ENCODE results near the gene RGS21.

Gene RGS21

DNA sequence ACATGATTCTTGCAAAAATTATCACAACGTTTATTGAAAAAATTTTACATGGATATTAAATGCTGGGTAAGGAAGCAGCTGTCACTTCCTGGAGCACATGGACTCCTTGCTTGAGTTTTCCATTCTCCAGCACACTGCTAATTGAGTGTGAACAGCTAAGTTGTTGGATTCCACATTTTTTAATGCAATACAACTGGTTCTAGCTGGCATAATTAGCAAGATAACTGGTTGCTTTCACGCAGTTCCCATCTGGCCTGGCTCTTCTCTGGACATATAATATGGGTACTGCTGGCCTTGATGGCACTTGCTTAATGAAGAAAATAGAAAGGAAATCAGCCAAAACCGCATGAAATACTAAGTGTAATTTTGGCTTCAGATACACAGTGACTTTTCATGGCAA lies 26.6 kb downstream of the RGS21 start:
- no CpG with 5 or more reads among the region's 3 CpGs for WGBS (ENCODE audit: extremely low coverage, insufficient coverage, low lambda C conversion rate)
- H3K79me2 ChIP-seq (ENCODE audit: control insufficient read depth, insufficient read depth, low read length): no peaks in the 10 kb centered on the region
- peak; percentile 52 for DNase-seq
- no peak overlapping the region for H4K8ac ChIP-seq (ENCODE audit: low read depth, low read length)
- no peaks in the 10 kb centered on the region for H3K36me3 ChIP-seq (ENCODE audit: control insufficient read depth, insufficient read depth, low read length)
- H2AK5ac ChIP-seq (ENCODE audit: low read length): no peak overlapping the region
- no peak overlapping the region for H2BK5ac ChIP-seq (ENCODE audit: low read length)
- H3K56ac ChIP-seq (ENCODE audit: low read length): no peak overlapping the region
- no peak overlapping the region for H3K27ac ChIP-seq (ENCODE audit: low read depth, low read length)
- H3K23ac ChIP-seq (ENCODE audit: low read length): no peak overlapping the region
- no peak overlapping the region for H3K4me3 ChIP-seq (ENCODE audit: low read length)
- H3K4me1 ChIP-seq (ENCODE audit: control insufficient read depth, low read depth, low read length): peaks cover 3% of the 10 kb centered on the region
- H3K79me1 ChIP-seq (ENCODE audit: low read length): no peaks in the 10 kb centered on the region
- H3K9ac ChIP-seq (ENCODE audit: low read length): no peak overlapping the region
- no peak overlapping the region for H2BK120ac ChIP-seq (ENCODE audit: low read depth, low read length)
- H4K5ac ChIP-seq (ENCODE audit: low read length): no peak overlapping the region
- no peak overlapping the region for H3K4ac ChIP-seq (ENCODE audit: low read depth, low read length)
- no peak overlapping the region for H2BK15ac ChIP-seq (replicated peaks; ENCODE audit: low read depth)
- no peaks in the 10 kb centered on the region for H3K27me3 ChIP-seq (ENCODE audit: insufficient read depth, low read length, poor library complexity)
- no peak overlapping the region for H3K4me2 ChIP-seq (ENCODE audit: low read length)
- no peak overlapping the region for H3K18ac ChIP-seq (ENCODE audit: low read length)

DNA sequence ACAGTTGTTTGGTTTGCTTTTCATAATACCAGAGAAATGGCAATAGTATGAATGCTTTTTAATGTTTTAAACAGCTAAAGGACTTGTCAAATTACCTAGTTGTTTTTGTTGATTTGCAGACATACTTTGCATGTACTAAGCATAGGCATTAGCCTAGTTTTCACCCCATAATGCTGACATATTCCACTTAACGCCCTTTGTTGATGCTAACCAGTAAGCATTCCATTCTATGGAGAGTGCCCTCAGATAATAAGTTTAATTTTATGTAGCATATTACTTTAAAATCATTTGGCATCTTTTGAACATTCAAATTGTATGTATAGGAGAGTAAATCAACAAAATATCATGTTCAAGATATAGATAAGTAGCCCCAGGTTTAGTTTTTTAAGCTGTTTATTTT lies 32.5 kb downstream of the RGS21 start:
- no peak overlapping the region for H3K56ac ChIP-seq (ENCODE audit: low read length)
- no peak overlapping the region for H2BK5ac ChIP-seq (ENCODE audit: low read length)
- H3K9ac ChIP-seq (ENCODE audit: low read length): no peak overlapping the region
- no peak overlapping the region for H4K8ac ChIP-seq (ENCODE audit: low read depth, low read length)
- no CpG with 5 or more reads among the region's 1 CpG for WGBS (ENCODE audit: extremely low coverage, insufficient coverage, low lambda C conversion rate)
- no peak overlapping the region for H3K18ac ChIP-seq (ENCODE audit: low read length)
- DNase-seq: no peak
- no peak overlapping the region for H2AK5ac ChIP-seq (ENCODE audit: low read length)
- H3K4ac ChIP-seq (ENCODE audit: low read depth, low read length): no peak overlapping the region
- H3K4me1 ChIP-seq (ENCODE audit: control insufficient read depth, low read depth, low read length): no peaks in the 10 kb centered on the region
- no peaks in the 10 kb centered on the region for H3K79me2 ChIP-seq (ENCODE audit: control insufficient read depth, insufficient read depth, low read length)
- H3K4me3 ChIP-seq (ENCODE audit: low read length): no peak overlapping the region
- H3K4me2 ChIP-seq (ENCODE audit: low read length): no peak overlapping the region
- no peak overlapping the region for H2BK120ac ChIP-seq (ENCODE audit: low read depth, low read length)
- H3K36me3 ChIP-seq (ENCODE audit: control insufficient read depth, insufficient read depth, low read length): no peaks in the 10 kb centered on the region
- no peaks in the 10 kb centered on the region for H3K79me1 ChIP-seq (ENCODE audit: low read length)
- H3K27me3 ChIP-seq (ENCODE audit: insufficient read depth, low read length, poor library complexity): no peaks in the 10 kb centered on the region
- no peak overlapping the region for H3K23ac ChIP-seq (ENCODE audit: low read length)
- H3K27ac ChIP-seq (ENCODE audit: low read depth, low read length): no peak overlapping the region
- H4K5ac ChIP-seq (ENCODE audit: low read length): no peak overlapping the region
- no peak overlapping the region for H2BK15ac ChIP-seq (replicated peaks; ENCODE audit: low read depth)

DNA sequence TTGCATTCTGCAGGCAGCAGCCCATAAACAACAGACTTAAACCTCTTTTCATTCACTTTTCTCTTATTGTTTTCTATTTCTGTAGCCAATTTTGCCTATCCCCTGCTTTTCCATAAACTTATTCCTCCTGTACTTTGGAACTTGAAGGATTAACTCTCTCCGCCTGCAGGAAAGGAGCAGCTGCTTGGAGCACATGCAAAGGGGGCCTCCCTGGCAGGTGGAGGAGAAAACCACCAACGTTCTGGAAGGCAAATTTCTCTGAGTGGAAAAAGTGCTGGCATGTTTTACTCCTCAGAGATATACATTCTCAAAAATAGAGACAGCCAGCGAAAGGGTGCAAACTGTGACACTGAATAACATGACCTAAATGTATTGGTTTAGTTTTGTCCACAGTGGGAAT lies 33.6 kb downstream of the RGS21 start:
- Histone ChIP-seq H2BK5ac (ENCODE audit: low read length) (no peak overlapping the region), H2AK5ac (ENCODE audit: low read length) (no peak overlapping the region), H3K36me3 (ENCODE audit: control insufficient read depth, insufficient read depth, low read length) (no peaks in the 10 kb centered on the region), H3K27me3 (ENCODE audit: insufficient read depth, low read length, poor library complexity) (no peaks in the 10 kb centered on the region), H3K4me2 (ENCODE audit: low read length) (no peak overlapping the region), H3K79me2 (ENCODE audit: control insufficient read depth, insufficient read depth, low read length) (no peaks in the 10 kb centered on the region), H3K4me1 (ENCODE audit: control insufficient read depth, low read depth, low read length) (no peaks in the 10 kb centered on the region), H3K56ac (ENCODE audit: low read length) (no peak overlapping the region), H2BK15ac (replicated peaks; ENCODE audit: low read depth) (no peak overlapping the region), H3K9ac (ENCODE audit: low read length) (no peak overlapping the region), H3K27ac (ENCODE audit: low read depth, low read length) (no peak overlapping the region), H3K79me1 (ENCODE audit: low read length) (no peaks in the 10 kb centered on the region), H3K4me3 (ENCODE audit: low read length) (no peak overlapping the region), H3K23ac (ENCODE audit: low read length) (no peak overlapping the region), H2BK120ac (ENCODE audit: low read depth, low read length) (no peak overlapping the region), H3K4ac (ENCODE audit: low read depth, low read length) (no peak overlapping the region), H4K8ac (ENCODE audit: low read depth, low read length) (no peak overlapping the region), H3K18ac (ENCODE audit: low read length) (no peak overlapping the region), H4K5ac (ENCODE audit: low read length) (no peak overlapping the region)
- WGBS (ENCODE audit: extremely low coverage, insufficient coverage, low lambda C conversion rate): no CpG with 5 or more reads among the region's 3 CpGs
- no peak for DNase-seq

DNA sequence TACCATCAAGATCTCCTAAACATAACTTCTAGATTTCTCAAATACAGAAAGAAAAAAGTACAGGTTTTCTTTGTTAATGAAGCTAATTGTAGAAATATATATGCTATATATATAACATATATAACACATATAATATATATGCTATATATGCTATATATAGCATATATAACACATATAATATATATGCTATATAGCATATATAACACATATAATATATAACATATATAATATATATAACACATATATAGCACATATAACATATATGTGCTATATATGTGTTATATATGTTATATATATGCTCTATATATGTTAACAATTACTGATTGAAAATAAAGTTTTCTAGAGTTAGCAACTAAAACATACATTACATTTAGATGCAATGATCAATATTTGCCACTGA lies 34.8 kb downstream of the RGS21 start:
- no peak for DNase-seq
- Histone ChIP-seq H3K56ac (ENCODE audit: low read length) (no peak overlapping the region), H2BK120ac (ENCODE audit: low read depth, low read length) (no peak overlapping the region), H3K4ac (ENCODE audit: low read depth, low read length) (no peak overlapping the region), H3K4me2 (ENCODE audit: low read length) (no peak overlapping the region), H2AK5ac (ENCODE audit: low read length) (no peak overlapping the region), H3K4me1 (ENCODE audit: control insufficient read depth, low read depth, low read length) (no peaks in the 10 kb centered on the region), H4K8ac (ENCODE audit: low read depth, low read length) (no peak overlapping the region), H3K79me2 (ENCODE audit: control insufficient read depth, insufficient read depth, low read length) (no peaks in the 10 kb centered on the region), H3K9ac (ENCODE audit: low read length) (no peak overlapping the region), H2BK5ac (ENCODE audit: low read length) (no peak overlapping the region), H3K23ac (ENCODE audit: low read length) (no peak overlapping the region), H3K27me3 (ENCODE audit: insufficient read depth, low read length, poor library complexity) (no peaks in the 10 kb centered on the region), H3K36me3 (ENCODE audit: control insufficient read depth, insufficient read depth, low read length) (no peaks in the 10 kb centered on the region), H3K79me1 (ENCODE audit: low read length) (no peaks in the 10 kb centered on the region), H3K4me3 (ENCODE audit: low read length) (no peak overlapping the region), H3K27ac (ENCODE audit: low read depth, low read length) (no peak overlapping the region), H4K5ac (ENCODE audit: low read length) (no peak overlapping the region), H2BK15ac (replicated peaks; ENCODE audit: low read depth) (no peak overlapping the region), H3K18ac (ENCODE audit: low read length) (no peak overlapping the region)

- Histone ChIP-seq H2BK5ac (ENCODE audit: low read length) (no peak overlapping the region), H3K4ac (ENCODE audit: low read depth, low read length) (no peak overlapping the region), H3K79me2 (ENCODE audit: control insufficient read depth, insufficient read depth, low read length) (no peaks in the 10 kb centered on the region), H3K23ac (ENCODE audit: low read length) (no peak overlapping the region), H3K18ac (ENCODE audit: low read length) (no peak overlapping the region), H3K56ac (ENCODE audit: low read length) (no peak overlapping the region), H3K27me3 (ENCODE audit: insufficient read depth, low read length, poor library complexity) (no peaks in the 10 kb centered on the region), H2BK120ac (ENCODE audit: low read depth, low read length) (no peak overlapping the region), H3K79me1 (ENCODE audit: low read length) (no peaks in the 10 kb centered on the region), H2BK15ac (replicated peaks; ENCODE audit: low read depth) (no peak overlapping the region), H3K4me2 (ENCODE audit: low read length) (no peak overlapping the region), H3K36me3 (ENCODE audit: control insufficient read depth, insufficient read depth, low read length) (no peaks in the 10 kb centered on the region), H2AK5ac (ENCODE audit: low read length) (no peak overlapping the region), H4K8ac (ENCODE audit: low read depth, low read length) (no peak overlapping the region), H3K27ac (ENCODE audit: low read depth, low read length) (no peak overlapping the region), H3K4me3 (ENCODE audit: low read length) (no peak overlapping the region), H4K5ac (ENCODE audit: low read length) (no peak overlapping the region), H3K9ac (ENCODE audit: low read length) (no peak overlapping the region), H3K4me1 (ENCODE audit: control insufficient read depth, low read depth, low read length) (no peaks in the 10 kb centered on the region)
- WGBS (ENCODE audit: extremely low coverage, insufficient coverage, low lambda C conversion rate): no CpG with 5 or more reads among the region's 4 CpGs
- no peak for DNase-seq
These were observed 41.1 kb downstream of the RGS21 start for GRCh38 chr1:192357924-192358323.

- no peak overlapping the region for H4K8ac ChIP-seq (ENCODE audit: low read depth, low read length)
- no peak overlapping the region for H3K23ac ChIP-seq (ENCODE audit: low read length)
- no peak overlapping the region for H2BK15ac ChIP-seq (replicated peaks; ENCODE audit: low read depth)
- no peak overlapping the region for H3K18ac ChIP-seq (ENCODE audit: low read length)
- no peaks in the 10 kb centered on the region for H3K36me3 ChIP-seq (ENCODE audit: control insufficient read depth, insufficient read depth, low read length)
- H3K4ac ChIP-seq (ENCODE audit: low read depth, low read length): no peak overlapping the region
- no peak overlapping the region for H3K9ac ChIP-seq (ENCODE audit: low read length)
- no peaks in the 10 kb centered on the region for H3K79me1 ChIP-seq (ENCODE audit: low read length)
- no peak overlapping the region for H4K5ac ChIP-seq (ENCODE audit: low read length)
- no peak overlapping the region for H2AK5ac ChIP-seq (ENCODE audit: low read length)
- no peak overlapping the region for H3K27ac ChIP-seq (ENCODE audit: low read depth, low read length)
- H2BK5ac ChIP-seq (ENCODE audit: low read length): no peak overlapping the region
- no peak overlapping the region for H2BK120ac ChIP-seq (ENCODE audit: low read depth, low read length)
- H3K4me1 ChIP-seq (ENCODE audit: control insufficient read depth, low read depth, low read length): no peaks in the 10 kb centered on the region
- no peaks in the 10 kb centered on the region for H3K79me2 ChIP-seq (ENCODE audit: control insufficient read depth, insufficient read depth, low read length)
- H3K4me2 ChIP-seq (ENCODE audit: low read length): no peak overlapping the region
- no CpG with 5 or more reads among the region's 3 CpGs for WGBS (ENCODE audit: extremely low coverage, insufficient coverage, low lambda C conversion rate)
- H3K56ac ChIP-seq (ENCODE audit: low read length): no peak overlapping the region
- H3K4me3 ChIP-seq (ENCODE audit: low read length): no peak overlapping the region
- no peak for DNase-seq
- no peaks in the 10 kb centered on the region for H3K27me3 ChIP-seq (ENCODE audit: insufficient read depth, low read length, poor library complexity)
These were observed 41.6 kb downstream of the RGS21 start for GRCh38 chr1:192358402-192358801.
